ENCODE results near the gene CCDC15.
"Not testable (repeated sequence)": the region's sequence is repeated elsewhere in the genome, so short reads cannot be mapped to it uniquely, and the experiment has no call there.

The CCDC15 gene

GRCh38 chr11:125082611-125083311, 128.8 kb downstream of the CCDC15 start:
- DNase-seq, result peak in 3 of 4 experiments; percentile 33 to 63 (median 61)

DNA sequence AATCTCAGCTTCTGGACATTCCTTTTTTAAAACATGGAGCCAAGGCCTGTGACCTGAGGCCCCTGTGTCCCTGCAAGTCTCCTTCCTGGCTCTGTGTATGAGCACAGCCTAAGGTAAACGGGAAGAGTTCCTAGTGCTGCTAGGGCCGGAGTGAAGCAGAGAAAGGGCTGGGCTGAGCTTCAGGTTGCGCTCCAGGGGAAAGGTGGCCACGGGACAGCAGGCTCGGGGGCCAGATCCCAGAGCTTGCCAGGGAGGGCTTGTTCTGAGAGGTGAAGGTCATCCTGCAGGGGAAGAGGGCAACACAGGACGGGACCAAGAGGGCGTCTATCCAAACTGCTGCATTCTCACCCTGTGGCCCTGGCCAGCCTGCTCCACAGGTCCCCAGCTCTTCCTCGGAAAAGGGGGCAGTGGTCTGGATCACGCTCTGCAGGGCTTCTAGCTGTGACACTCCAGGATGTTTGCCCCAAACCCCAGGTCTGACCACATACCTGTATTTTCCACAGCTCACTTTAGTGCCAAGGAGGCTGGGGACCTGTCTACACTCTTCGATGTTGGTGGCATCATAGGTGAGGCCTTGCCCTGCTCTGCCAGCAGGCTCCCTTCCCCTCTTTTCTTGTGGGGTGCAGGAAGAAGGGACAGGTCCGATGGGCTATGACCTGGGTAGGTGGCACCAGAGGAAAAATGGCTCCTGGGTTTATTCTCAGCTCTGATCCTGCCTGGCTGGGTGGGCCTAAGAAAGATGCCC, 129.5 kb downstream of the CCDC15 start:
- DNase-seq, result no peak

GRCh38 chr11:125084057-125084416, 130.0 kb downstream of the CCDC15 start:
- DNase-seq, result no peak

- DNase-seq, result no peak
Observed at GRCh38 chr11:125084761-125085231, 130.8 kb downstream of the CCDC15 start.

- no peak for DNase-seq
Observed at GRCh38 chr11:125085301-125086081, 131.5 kb downstream of the CCDC15 start.

DNA sequence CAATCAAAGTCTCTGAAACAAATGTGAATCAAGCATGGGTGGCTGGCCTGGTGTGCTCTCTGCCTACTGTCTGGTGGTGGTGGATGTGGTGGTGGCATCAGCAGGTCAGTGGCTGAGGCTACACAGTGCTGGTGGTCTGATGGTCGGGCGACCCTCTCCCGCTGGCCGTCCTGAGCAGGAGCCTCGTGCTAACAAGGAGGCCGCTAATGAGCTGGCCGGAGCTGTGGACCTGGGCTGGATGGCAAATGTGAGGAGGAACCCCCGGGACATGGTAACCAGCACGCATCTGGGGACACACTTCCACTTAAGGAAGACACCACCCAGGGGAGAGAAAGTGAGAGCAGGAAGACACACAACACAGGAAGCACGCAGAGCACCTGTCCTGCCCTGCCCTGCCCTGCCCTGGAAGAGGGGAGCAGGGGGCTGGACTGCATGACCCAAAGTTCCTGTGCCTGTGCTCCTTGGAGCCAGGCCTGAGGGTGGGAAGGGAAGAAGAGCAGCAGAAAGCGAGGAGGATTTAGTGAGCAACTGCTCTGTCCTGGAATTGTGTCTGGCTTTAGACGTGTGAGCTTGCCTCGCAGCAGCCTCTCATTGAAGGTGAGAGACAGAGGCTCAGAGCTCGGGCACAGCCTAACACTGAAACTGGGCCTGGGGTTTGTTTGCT, 132.8 kb downstream of the CCDC15 start:
- no peak for DNase-seq

DNA sequence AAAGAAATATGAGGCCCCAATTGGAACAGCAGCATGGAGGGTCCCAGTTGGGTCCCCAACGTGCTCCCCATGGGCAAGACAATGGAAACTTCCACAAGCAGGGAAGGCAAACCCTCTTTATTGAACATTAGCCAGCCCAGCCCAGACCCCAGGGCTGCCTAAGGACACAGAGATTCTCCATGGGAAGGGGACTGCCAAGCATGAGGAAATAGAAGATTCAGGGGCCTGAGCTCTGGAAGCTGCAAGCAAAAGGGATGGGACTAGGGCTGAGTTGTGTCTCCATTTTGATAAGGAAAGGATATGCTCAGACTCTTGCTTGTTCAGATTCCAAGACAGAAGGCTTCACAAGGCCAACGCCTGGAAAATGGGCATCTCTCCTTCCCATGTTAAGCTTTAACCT, 134.1 kb downstream of the CCDC15 start:
- no peak for DNase-seq

DNA sequence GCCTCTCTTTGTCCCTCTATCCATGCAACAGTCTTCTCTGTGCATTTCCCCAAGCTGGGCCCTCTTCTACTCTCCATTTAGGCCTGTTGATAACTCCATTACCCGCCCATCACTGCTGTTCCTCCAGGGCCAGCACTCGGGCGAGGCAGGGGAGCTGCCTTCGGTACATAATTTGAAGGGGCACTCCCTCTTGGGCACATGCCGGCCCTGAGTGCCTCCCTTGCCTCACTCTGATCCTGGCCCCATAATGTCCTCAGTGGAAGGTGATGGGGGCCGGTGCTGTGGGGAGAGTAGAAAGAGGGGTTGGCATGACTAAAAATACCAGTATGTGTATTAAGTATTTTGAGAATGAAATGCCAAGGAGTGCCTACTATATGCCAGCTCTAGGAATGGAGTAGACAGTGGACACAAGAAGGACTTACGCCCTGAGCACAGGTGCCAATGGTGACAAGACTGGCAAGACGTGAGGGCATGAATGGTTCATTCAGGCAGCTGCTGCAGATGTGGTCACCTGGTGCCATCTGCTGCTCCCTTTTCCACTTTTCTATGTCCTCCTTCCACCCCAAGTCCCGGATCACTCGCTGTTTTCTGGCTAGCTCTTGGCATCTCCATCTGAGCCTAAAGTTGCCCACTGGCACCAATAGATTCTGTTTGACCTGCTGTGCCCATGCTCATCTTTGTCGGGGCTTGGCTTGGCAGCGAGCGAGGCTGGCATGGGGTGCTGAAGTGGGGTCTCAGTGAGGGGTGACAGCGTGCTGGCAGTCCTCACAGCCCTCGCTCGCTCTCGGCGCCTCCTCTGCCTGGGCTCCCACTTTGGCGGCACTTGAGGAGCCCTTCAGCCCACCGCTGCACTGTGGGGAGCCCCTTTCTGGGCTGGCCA, 134.8 kb downstream of the CCDC15 start:
- DNase-seq, result no peak

GRCh38 chr11:125089481-125089880, 135.5 kb downstream of the CCDC15 start:
- DNase-seq, result not testable (repeated sequence)

GRCh38 chr11:125090151-125090550, 136.1 kb downstream of the CCDC15 start:
- DNase-seq, result not testable (repeated sequence)

DNA sequence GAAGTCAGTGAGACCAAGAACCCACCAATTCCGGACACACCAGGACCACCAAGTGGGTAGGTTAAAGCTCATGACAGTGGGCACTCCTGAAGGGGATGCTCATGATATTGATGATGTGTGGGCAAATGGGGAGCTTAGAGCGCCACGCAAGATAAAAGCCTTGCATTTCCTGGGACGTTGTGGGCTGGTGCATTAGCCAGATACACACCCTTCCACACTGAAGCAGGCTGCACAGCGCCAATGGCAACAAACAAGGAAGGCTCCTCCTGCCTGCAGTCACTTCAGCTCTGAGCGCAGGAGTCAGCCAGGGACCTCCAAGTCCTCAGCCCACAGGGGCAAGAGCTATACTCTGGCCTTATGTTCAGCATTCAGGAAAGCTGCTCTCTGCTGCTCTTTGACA, 136.8 kb downstream of the CCDC15 start:
- DNase-seq, result peak in 1 of 4 experiments; percentile 37

Measured in suppressor macrophage (primary cell).